ENCODE results near the gene STK24.

DNA sequence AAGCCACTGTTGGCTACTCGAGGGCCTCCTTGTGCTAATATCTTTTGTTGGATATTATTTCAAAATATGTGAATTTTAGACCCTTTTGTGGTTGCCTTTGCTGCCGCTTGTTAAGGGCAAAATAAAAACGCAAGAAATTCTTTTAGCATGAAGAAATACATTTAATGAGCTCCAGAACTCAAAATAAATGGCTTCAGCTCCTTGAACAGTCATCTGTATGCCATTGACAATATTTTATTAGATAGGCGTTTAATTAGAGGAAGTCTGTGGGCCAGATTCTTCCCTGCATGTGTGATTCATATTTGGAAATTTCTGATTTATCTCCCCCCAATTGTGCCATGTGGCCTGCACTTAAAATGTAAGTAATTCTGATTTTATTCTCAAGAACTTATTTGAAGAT is 177.2 kb downstream of the STK24 start:
- TF ChIP-seq TEAD4 (IDR thresholded peaks at IDR 0.05) (no peak), TAF1 (IDR thresholded peaks at IDR 0.05; ENCODE audit: low read depth) (no peak), CREB1 (IDR thresholded peaks at IDR 0.05; ENCODE audit: low read depth) (no peak), EP300 (IDR thresholded peaks at IDR 0.05; ENCODE audit: borderline replicate concordance) (no peak)
- TF ChIP-seq, protein P1, sequence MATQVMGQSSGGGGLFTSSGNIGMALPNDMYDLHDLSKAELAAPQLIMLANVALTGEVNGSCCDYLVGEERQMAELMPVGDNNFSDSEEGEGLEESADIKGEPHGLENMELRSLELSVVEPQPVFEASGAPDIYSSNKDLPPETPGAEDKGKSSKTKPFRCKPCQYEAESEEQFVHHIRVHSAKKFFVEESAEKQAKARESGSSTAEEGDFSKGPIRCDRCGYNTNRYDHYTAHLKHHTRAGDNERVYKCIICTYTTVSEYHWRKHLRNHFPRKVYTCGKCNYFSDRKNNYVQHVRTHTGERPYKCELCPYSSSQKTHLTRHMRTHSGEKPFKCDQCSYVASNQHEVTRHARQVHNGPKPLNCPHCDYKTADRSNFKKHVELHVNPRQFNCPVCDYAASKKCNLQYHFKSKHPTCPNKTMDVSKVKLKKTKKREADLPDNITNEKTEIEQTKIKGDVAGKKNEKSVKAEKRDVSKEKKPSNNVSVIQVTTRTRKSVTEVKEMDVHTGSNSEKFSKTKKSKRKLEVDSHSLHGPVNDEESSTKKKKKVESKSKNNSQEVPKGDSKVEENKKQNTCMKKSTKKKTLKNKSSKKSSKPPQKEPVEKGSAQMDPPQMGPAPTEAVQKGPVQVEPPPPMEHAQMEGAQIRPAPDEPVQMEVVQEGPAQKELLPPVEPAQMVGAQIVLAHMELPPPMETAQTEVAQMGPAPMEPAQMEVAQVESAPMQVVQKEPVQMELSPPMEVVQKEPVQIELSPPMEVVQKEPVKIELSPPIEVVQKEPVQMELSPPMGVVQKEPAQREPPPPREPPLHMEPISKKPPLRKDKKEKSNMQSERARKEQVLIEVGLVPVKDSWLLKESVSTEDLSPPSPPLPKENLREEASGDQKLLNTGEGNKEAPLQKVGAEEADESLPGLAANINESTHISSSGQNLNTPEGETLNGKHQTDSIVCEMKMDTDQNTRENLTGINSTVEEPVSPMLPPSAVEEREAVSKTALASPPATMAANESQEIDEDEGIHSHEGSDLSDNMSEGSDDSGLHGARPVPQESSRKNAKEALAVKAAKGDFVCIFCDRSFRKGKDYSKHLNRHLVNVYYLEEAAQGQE (IDR thresholded peaks at IDR 0.05; ENCODE audit: low read depth), result no peak
